Right cardiac atrium (tissue), 5 donors: ENCODE measurements around the gene CHRNG. TPM values are rescaled to one million over a fixed set of nuclear protein-coding genes. Genes with fewer than 3 reads are reported as not detected.

Experiments used
- ATAC-seq, 2 donors: fragments of 200-7000 bp; cut with Tn5 transposase; one replicate each; pipeline versions ENCODE4 v1.8.0 to v1.9.1; 2020; ENCODE audit warnings: moderate library complexity in 2 of 2, mild to moderate bottlenecking in 1 of 2
- DNase-seq, 3 donors: peaks; one replicate each; pipeline ENCODE4 v3.0.0-alpha.2; 2020
- H3K27ac ChIP-seq: one replicate; pipeline ENCODE4 v1.5.1; 2013; ENCODE audit warnings: mild to moderate bottlenecking, low read length, control low read depth, moderate library complexity
- H3K27me3 ChIP-seq: one replicate; pipeline ENCODE4 v1.6.1; 2013; ENCODE audit not compliant: control insufficient read depth, insufficient read depth
- H3K4me1 ChIP-seq: one replicate; pipeline ENCODE4 v1.6.1; 2013; ENCODE audit warnings: low read length; ENCODE audit not compliant: control insufficient read depth, insufficient read depth
- H3K4me3 ChIP-seq: one replicate; pipeline ENCODE4 v1.5.1; 2013; ENCODE audit warnings: low read length, control low read depth
- H3K9me3 ChIP-seq: one replicate; pipeline ENCODE4 v1.6.1; 2013; ENCODE audit warnings: low read length; ENCODE audit not compliant: control insufficient read depth
- WGBS: extraction: QIAGEN DNeasy Blood & Tissue Kit; methylation state at CpG from one replicate; pipeline ENCODE4 v1.1.7; 2013; 5-methylcytosine and 5-hydroxymethylcytosine counted together
- intact Hi-C, 4 donors: fragments of 100-400 bp; cut with DNase I; formaldehyde crosslinking; loops; one replicate each; pipeline versions ENCODE4 v1.11.0 to v1.14.0; 2022 to 2023
- polyA plus RNA-seq: library from polyadenylated mRNA; stranded (reverse); fragments of 200-250 nt; gene quantifications from one replicate; pipeline ENCODE4 v1.2.3, GENCODE V29; 2013
- total RNA-seq, 4 donors: library from RNA; stranded (reverse); fragmentation: NEBNext Ultra II Directional; extraction: Animal tissue kit (Norgen Biotek cat#: 25700); gene quantifications; one replicate each; pipeline ENCODE4 v1.2.1, GENCODE V29; 2021
- donor health status: healthy with polysubstance abuse.
- donor health status: DM: no; HTN: yes; CAD: no.
- donor health status: DM: no; HTN: no; CAD: no.
- donor health status: DM: no; HTN: yes; CAD: no; lungs with severe emphysema.
- donor health status: DM: yes; HTN: yes; CAD: no.

CHRNG gene
- total and polyA plus RNA-seq, 5 donors = not detected

DNA sequence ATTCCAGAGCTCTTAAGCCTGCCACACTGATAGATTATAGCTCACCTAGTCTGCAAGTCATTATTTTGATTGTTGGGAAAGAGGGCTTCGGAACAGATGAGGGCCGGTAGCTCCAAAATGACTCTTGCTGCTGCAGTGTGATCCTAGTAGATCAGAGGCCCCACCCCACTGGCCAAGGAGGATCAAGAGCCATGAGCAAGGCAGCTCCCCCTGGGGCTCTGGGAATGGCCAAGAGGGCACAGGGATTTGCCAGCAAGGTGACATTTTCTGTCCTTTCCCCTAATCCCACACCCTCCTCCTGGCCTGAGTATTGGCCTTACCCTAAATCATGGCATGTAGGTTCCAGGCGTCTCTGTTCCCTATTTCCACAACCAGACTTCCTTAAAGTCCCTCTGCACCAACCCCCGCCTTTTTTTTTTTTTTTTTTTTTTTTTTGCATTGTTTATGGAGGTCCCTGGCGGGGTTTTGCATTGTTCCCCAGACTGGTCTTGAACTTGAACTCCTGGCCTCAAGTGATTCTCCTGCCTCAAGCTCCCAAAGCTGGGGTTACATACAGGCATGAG is 47.5 kb downstream of the CHRNG start:
- ATAC-seq (no peak), DNase-seq (no peak)
- H3K27me3 ChIP-seq = no peaks in the 10 kb centered on the region
- intact Hi-C loops = no loop called here
- 77% methylated on average over 5 of the region's 5 CpGs for WGBS
- H3K9me3 ChIP-seq = no peaks in the 10 kb centered on the region
- peaks cover 2% of the 10 kb centered on the region for H3K4me1 ChIP-seq
- H3K27ac ChIP-seq = no peak overlapping the region
- no peak overlapping the region for H3K4me3 ChIP-seq

- 75% methylated on average over 7 of the region's 7 CpGs for WGBS
- intact Hi-C loops = no loop called here
- Histone ChIP-seq H3K4me3 (no peak overlapping the region), H3K27ac (no peak overlapping the region), H3K4me1 (peaks cover 2% of the 10 kb centered on the region), H3K27me3 (no peaks in the 10 kb centered on the region), H3K9me3 (no peaks in the 10 kb centered on the region)
- DNase-seq (no peak), ATAC-seq (peak; percentile 8 to 29)
These were observed 48.0 kb downstream of the CHRNG start for GRCh38 chr2:232587512-232587911.

DNA sequence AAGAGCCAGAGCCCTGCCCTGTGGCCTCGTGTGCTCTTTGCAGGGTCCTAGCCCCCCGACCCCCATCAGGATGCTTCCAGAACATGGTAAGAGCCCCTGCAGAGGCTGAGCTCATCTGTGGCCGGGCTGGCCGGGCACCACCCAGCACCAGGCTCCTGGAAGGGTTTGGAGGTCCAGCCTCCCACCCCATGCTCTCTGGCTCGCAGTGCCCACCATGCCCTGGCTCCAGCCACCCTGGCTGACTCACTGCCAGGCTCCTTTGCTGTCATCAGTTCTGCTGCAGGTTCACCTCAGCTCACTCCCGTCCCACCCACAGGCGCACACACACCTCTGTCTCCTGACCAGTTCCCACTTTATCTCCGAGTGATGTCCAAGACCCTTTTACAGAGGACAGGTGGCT is 48.5 kb downstream of the CHRNG start:
- peak; percentile 5 to 11 for ATAC-seq
- no peak overlapping the region for H3K27ac ChIP-seq
- no peak overlapping the region for H3K4me3 ChIP-seq
- DNase-seq = no peak
- H3K4me1 ChIP-seq = peaks cover 2% of the 10 kb centered on the region
- WGBS = 91% methylated on average over 8 of the region's 8 CpGs
- H3K27me3 ChIP-seq = no peaks in the 10 kb centered on the region
- intact Hi-C loops = no loop called here
- no peaks in the 10 kb centered on the region for H3K9me3 ChIP-seq

DNA sequence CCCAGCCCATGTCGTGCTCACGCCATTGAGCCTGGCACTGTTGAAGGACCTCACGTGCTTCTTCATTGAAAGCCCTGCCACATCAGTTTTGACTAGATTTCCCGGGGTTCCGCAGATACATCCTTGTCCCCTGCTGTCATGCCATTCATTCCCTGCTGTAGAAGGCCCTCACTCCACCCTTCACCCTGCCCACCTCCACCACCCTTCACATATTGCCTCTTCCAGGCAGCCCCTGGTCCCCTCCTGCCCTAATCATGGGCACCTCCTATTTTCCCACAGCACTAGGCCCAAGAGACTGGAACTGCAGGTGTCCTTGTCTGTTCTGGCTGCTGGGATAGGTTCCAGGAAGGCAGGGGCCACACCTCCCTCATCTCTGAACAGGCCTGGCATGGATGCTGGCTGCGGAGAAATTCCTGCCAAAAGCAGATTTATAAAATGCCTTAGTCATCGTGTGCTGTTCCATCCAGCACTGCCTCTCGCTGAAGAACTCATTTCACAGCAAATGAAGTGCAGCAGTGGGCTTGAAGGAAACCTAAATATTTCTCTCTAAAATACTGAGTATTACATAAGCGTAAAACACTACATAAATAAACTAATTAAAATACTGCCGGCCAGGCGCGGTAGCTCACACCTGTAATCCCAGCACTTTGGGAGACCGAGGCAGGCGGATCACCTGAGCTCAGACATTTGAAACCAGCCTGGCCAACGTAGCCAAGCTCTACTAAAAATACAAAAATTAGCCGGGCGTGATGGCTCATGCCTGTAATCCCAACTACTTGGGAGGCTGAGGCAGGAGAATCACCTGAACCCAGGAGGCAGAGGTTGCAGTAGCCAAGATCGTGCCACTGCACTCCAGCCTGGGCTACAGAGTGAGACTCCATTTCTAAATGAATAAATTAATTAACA is 49.4 kb downstream of the CHRNG start:
- H3K27me3 ChIP-seq = no peaks in the 10 kb centered on the region
- WGBS = 76% methylated on average over 18 of the region's 18 CpGs
- DNase-seq (peak; percentile 48 to 81 (median 73)), ATAC-seq (peak; percentile 66 to 74)
- intact Hi-C loops = no loop called here
- H3K4me3 ChIP-seq = no peak overlapping the region
- H3K27ac ChIP-seq = no peak overlapping the region
- H3K4me1 ChIP-seq = peaks cover 2% of the 10 kb centered on the region
- H3K9me3 ChIP-seq = no peaks in the 10 kb centered on the region

DNA sequence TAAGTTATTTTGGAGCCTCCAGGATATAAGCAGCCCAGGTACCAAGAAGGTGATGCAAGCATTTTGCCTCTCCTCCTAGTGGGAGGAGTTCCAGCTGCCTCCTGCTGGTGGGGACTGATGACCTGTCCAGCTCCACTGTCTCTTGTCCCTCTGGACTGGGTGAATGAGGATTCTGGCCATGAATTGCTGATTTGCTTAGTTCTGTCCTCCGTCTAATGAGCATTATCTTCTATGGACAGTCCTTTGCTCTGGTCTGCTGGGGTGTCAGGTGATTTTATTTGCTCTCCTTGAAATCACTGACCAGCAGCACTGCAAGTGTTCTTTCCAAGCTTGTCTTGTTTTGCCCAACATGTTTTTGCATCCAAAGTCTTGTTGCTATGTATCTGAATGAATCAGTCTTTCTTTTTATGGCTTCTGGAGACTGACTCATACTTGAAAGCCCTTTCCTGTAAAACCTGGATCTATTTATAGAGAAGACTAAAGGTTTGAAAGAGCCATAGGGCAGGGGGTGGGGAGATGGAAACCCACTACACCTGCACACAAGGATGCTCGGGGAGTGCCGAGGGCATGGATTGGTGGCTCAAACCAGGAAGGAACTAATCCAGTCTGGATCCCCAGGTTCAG is 53.4 kb downstream of the CHRNG start:
- 87% methylated on average over 3 of the region's 3 CpGs for WGBS

GRCh38 chr2:232593982-232594381 is 54.5 kb downstream of the CHRNG start:
- ATAC-seq (no peak), DNase-seq (no peak)
- intact Hi-C loops = no loop called here
- no peak overlapping the region for H3K27ac ChIP-seq
- no peaks in the 10 kb centered on the region for H3K4me1 ChIP-seq
- H3K27me3 ChIP-seq = no peaks in the 10 kb centered on the region
- H3K4me3 ChIP-seq = no peak overlapping the region
- WGBS = 79% methylated on average over 7 of the region's 7 CpGs
- H3K9me3 ChIP-seq = no peaks in the 10 kb centered on the region

More for the DNA sequence above, 53.4 kb downstream of the CHRNG start:
- Histone ChIP-seq H3K4me1 (peaks cover 2% of the 10 kb centered on the region), H3K27ac (no peak overlapping the region), H3K27me3 (no peaks in the 10 kb centered on the region), H3K4me3 (no peak overlapping the region), H3K9me3 (no peaks in the 10 kb centered on the region)
- intact Hi-C loops = no loop called here
- ATAC-seq (peak; percentile 11 to 39), DNase-seq (no peak)

Other genes starting within 250 kb of the CHRNG start
- not detected for gene ALPP, start 160.9 kb upstream of the CHRNG start, total RNA-seq
- gene ALPP, start 160.9 kb upstream of the CHRNG start, polyA plus RNA-seq = not detected
- gene ALPG, start 132.8 kb upstream of the CHRNG start, total RNA-seq = not detected
- gene ALPG, start 132.8 kb upstream of the CHRNG start, polyA plus RNA-seq = not detected
- not detected for gene ALPI, start 83.5 kb upstream of the CHRNG start, total RNA-seq
- gene ALPI, start 83.5 kb upstream of the CHRNG start, polyA plus RNA-seq = not detected
- gene ECEL1, start 51.9 kb upstream of the CHRNG start, total RNA-seq = under 1 TPM in 1 of 4 donors, not detected in 3; 0.25 TPM
- gene ECEL1, start 51.9 kb upstream of the CHRNG start, polyA plus RNA-seq = 0.05 TPM
- gene PRSS56, start 19.3 kb upstream of the CHRNG start, total RNA-seq = under 1 TPM in 1 of 4 donors, not detected in 3; 0.11 TPM
- 0.05 TPM for gene PRSS56, start 19.3 kb upstream of the CHRNG start, polyA plus RNA-seq
- under 1 TPM in 1 of 4 donors, not detected in 3; 0.53 TPM for gene CHRND, start 13.5 kb upstream of the CHRNG start, total RNA-seq
- 0.09 TPM for gene CHRND, start 13.5 kb upstream of the CHRNG start, polyA plus RNA-seq
- gene TIGD1, start 10.9 kb downstream of the CHRNG start, total RNA-seq = 1 to 10 TPM; 2.6 to 3.3 (median 3.2) TPM
- 1.9 TPM for gene TIGD1, start 10.9 kb downstream of the CHRNG start, polyA plus RNA-seq
- 10 to 100 TPM; 32.1 to 49.4 (median 45.9) TPM for gene EIF4E2, start 11.0 kb downstream of the CHRNG start, total RNA-seq
- 32.3 TPM for gene EIF4E2, start 11.0 kb downstream of the CHRNG start, polyA plus RNA-seq
- 10 to 100 TPM in 2 of 4 donors, 1 to 10 TPM in 2; 6.4 to 14.4 (median 9.6) TPM for gene EFHD1, start 93.9 kb downstream of the CHRNG start, total RNA-seq
- 14.7 TPM for gene EFHD1, start 93.9 kb downstream of the CHRNG start, polyA plus RNA-seq
- gene GIGYF2, start 157.6 kb downstream of the CHRNG start, total RNA-seq = 10 to 100 TPM; 60.4 to 68.2 (median 63.8) TPM
- 21.6 TPM for gene GIGYF2, start 157.6 kb downstream of the CHRNG start, polyA plus RNA-seq
- gene KCNJ13, start 236.9 kb downstream of the CHRNG start, total RNA-seq = not detected
- not detected for gene KCNJ13, start 236.9 kb downstream of the CHRNG start, polyA plus RNA-seq